NCI-H187 treated with DMSO at 0.1 percent for 48 hours (cell line): ENCODE measurements around the gene SHE.

Experiments
- DNase-seq: peaks from one replicate; lab custom pipeline; 2025; lab: John Stamatoyannopoulos, UW

SHE gene

GRCh38 chr1:154446292-154446691 is 55.9 kb downstream of the SHE start:
- DNase-seq = no peak

- DNase-seq = no peak
Measured at GRCh38 chr1:154445040-154445472, 57.2 kb downstream of the SHE start.

DNA sequence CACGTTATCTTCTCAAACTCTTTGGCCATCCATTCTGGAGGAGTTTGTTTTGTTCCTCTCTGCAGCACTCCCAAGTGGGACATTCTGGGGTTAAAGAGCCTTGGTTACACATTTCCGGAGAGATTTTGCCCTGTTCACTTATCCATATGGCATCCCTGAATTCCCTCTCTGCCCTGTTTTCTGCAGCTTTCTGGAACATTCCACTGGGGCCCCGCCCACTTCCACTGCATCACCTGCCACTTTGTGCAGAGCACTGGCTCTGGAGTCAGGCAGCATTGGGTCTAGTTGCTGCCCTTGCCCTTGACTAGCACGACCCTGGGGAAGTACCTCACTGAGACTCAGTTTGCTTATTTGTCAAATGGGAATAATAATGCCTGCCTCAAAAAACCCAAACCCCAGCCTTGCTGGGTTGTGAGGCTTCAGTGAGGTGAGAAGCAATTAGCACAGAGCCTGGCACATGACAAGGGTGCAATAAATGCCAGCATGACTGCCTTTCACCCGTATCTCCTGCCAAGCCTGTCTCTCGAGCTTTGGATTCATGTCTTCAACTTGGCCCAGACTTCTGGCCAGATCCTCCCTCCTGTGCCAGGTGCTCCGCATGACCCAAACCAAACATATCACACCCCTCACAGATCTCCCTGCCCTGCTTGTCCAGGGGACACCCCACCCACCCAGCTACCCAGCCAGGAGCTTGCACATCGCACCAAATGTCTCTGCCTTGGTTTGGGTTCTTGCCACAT is 58.8 kb downstream of the SHE start:
- no peak for DNase-seq

GRCh38 chr1:154442006-154442740 is 60.0 kb downstream of the SHE start:
- DNase-seq = no peak

- no peak for DNase-seq
Measured at GRCh38 chr1:154441241-154441888, 60.8 kb downstream of the SHE start.

- no peak for DNase-seq
Measured at GRCh38 chr1:154440036-154440804, 62.0 kb downstream of the SHE start.

GRCh38 chr1:154436433-154436832 is 65.8 kb downstream of the SHE start:
- DNase-seq = no peak

DNA sequence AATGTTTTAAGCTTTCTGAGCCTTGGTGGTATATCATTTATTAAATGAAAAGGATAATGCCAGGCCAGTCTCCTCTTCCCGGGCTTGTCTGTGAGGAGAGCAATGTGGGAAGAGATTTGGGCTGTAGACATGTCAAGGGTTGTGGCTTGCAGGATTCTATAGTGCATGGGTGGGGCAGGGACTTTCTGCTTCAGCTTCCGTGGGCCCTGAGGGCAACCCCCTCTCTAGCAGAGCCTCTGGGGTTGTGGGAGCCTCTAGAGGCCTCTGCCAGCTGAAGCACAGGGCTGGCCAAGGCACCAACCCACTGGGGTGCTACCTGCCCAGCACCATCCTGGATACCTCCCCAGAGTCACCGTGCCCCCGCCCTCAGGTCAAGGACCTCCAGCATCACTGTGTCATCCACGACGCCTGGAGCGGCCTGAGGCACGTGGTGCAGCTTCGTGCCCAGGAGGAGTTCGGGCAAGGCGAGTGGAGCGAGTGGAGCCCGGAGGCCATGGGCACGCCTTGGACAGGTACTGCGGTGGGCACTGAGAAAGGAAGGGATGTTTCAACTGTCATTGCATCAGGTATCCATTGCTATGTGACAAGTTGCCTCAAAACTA is 66.5 kb downstream of the SHE start:
- no peak for DNase-seq

- DNase-seq = no peak
Measured at GRCh38 chr1:154434346-154435085, 67.7 kb downstream of the SHE start.

- DNase-seq = no peak
Measured at GRCh38 chr1:154433161-154433764, 68.9 kb downstream of the SHE start.

GRCh38 chr1:154431586-154432373 is 70.4 kb downstream of the SHE start:
- DNase-seq = no peak

GRCh38 chr1:154430903-154431302 is 71.3 kb downstream of the SHE start:
- DNase-seq = no peak

DNA sequence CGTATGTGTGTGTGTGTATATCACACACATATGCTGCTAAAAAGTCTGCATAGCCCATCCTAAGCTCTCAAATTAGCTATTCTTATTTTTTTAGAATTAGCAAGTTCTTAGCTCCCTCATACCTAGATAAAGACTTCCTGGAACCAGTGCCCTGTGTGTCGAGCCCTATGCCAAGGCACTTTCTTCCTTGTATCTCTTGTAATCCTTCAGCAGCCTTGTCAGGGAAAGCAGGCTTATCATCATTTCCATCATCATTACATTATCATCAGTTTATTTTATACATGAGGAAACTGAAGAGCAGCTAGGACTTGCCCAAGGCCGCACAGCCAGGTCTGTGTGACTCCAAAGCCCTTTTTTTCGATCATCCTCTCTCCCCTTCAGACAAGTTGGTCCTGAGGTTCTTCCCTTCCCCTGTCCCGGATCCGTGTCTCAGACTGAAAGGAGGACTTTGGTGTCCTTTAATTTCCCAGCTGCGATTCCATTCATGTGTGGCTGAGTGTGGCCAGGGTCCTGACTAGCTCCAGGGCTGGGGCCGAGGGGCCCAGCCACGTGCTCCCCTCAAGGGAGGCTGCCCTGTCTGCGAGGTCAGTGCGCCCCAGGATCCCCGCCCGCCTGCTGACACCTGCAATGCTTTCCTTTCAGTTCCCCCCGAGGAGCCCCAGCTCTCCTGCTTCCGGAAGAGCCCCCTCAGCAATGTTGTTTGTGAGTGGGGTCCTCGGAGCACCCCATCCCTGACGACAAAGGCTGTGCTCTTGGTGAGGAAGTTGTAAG is 72.2 kb downstream of the SHE start:
- DNase-seq = no peak
